Progenitor cell of endocrine pancreas (in vitro differentiated cells): ENCODE measurements around the gene UFSP2. TPM values are rescaled to one million over a fixed set of nuclear protein-coding genes. Genes with fewer than 3 reads are reported as not detected.

Source experiments
- DNase-seq: peaks from one replicate; pipeline ENCODE4 v3.0.0; 2021; ENCODE audit warnings: low spot score; ENCODE audit not compliant: unreplicated experiment
- H3K27ac Mint-ChIP-seq: 2 replicates; pipeline ENCODE4 v1.8.0; 2021; ENCODE audit warnings: mild to moderate bottlenecking, moderate library complexity, mixed read lengths
- H3K27me3 Mint-ChIP-seq: 2 replicates; pipeline ENCODE4 v1.8.0; 2021; ENCODE audit warnings: mixed read lengths
- H3K36me3 Mint-ChIP-seq: 2 replicates; pipeline ENCODE4 v1.8.0; 2022; ENCODE audit warnings: mixed read lengths; ENCODE audit not compliant: insufficient read depth
- H3K4me1 Mint-ChIP-seq: 2 replicates; pipeline ENCODE4 v1.8.0; 2021; ENCODE audit warnings: low read depth, mixed read lengths
- H3K4me3 Mint-ChIP-seq: 2 replicates; pipeline ENCODE4 v1.8.0; 2021; ENCODE audit warnings: low read depth, mild to moderate bottlenecking, moderate library complexity, mixed read lengths
- H3K9me3 Mint-ChIP-seq: 2 replicates; pipeline ENCODE4 v1.8.0; 2021; ENCODE audit warnings: low read depth, mixed read lengths
- CTCF ChIP-seq: fragments of 200-600 bp; sonication (generic); IDR thresholded peaks from one replicate; pipeline ENCODE4 v1.5.0; 2021; ENCODE audit warnings: antibody characterized with exemption, mild to moderate bottlenecking; ENCODE audit not compliant: unreplicated experiment
- total RNA-seq: library from RNA; stranded (reverse); gene quantifications from 2 replicates; pipeline ENCODE4 v1.2.1, GENCODE V29; 2021

The UFSP2 gene
- total RNA-seq, 1 donor from 2014 or later, result 32.3 TPM

DNA sequence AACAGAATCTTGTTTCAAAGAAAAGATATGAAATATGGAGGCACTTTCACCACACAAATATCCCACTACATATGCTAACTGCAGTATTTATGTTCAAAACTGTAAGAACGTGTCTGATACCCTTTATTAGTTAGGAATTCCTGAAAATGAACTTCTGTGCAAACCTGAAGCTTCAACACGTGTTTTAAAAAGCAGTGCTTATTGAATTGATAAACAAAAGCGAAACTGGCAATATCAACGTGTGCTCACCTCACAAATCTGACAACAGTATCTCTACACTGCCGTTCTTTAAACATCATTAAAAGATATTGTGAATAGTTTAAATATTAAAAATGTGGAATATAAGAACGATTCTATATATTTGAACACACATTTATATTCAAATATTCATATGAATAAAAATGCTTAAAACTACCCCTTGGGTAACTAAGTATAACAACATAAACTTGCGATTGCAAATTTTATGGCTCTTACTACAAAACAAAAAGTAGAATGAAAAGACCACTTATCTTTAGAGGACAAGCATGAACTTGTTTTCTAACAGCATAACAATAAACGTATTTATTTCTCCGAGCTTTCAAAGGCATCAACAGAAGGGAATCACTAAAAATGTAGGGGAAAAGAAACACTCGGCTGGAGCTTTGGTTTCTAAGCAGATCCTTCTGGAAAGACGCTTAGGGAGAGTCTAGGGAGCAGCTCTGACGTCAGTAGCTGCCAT lies 30.4 kb downstream of the UFSP2 start, which contains the start of gene LRP2BP:
Gene LRP2BP, minus strand, starts transcription at position 687 of the 718 bp plus-strand sequence. CDS start 17,738 bp downstream, outside the sequence.
- H3K27me3 Mint-ChIP-seq, result peaks cover 14% of the 10 kb centered on the region
- peak within 1 kb of the TSS; percentile 98 for H3K27ac Mint-ChIP-seq
- no peaks in the 10 kb centered on the region for H3K9me3 Mint-ChIP-seq
- peaks cover 10% of the 10 kb centered on the region for H3K4me1 Mint-ChIP-seq
- H3K4me3 Mint-ChIP-seq, result peak within 1 kb of the TSS; percentile 83
- no peak for DNase-seq
- peaks cover 8% of the 10 kb centered on the region for H3K36me3 Mint-ChIP-seq
- TF ChIP-seq CTCF, result no peak

- Mint-ChIP-seq H3K4me3 (peak overlapping the region; percentile 1), H3K9me3 (no peaks in the 10 kb centered on the region), H3K36me3 (peaks cover 3% of the 10 kb centered on the region), H3K4me1 (peaks cover 10% of the 10 kb centered on the region), H3K27me3 (peaks cover 14% of the 10 kb centered on the region), H3K27ac (no peak overlapping the region)
- no peak for TF ChIP-seq CTCF
- DNase-seq, result no peak
Measured at GRCh38 chr4:185394568-185395237, 31.1 kb downstream of the UFSP2 start.

GRCh38 chr4:185392156-185392555 lies 33.6 kb downstream of the UFSP2 start:
- Mint-ChIP-seq H3K27me3 (peaks cover 14% of the 10 kb centered on the region), H3K27ac (no peak overlapping the region), H3K4me1 (peaks cover 5% of the 10 kb centered on the region), H3K9me3 (no peaks in the 10 kb centered on the region), H3K36me3 (no peaks in the 10 kb centered on the region), H3K4me3 (no peak overlapping the region)
- no peak for TF ChIP-seq CTCF
- no peak for DNase-seq

DNA sequence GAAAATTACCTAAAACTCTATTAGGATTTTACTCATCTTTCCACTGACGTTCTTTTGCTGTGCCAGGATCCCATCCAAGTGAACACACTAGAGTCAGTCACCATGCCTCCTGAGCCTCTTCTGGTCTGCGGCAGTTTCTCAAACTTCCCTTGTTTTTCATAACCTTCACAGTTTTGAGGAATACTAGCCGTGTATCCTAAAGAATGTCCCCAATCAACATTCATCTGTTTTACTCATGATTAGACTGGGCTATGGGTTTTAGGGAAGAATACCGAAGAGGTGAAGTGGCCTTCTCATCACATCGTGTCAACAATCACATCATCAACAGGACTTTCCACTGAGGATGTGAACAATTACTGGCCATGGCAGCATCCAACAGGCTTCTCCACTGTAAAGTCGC lies 34.8 kb downstream of the UFSP2 start:
- Mint-ChIP-seq H3K27ac (no peak overlapping the region), H3K27me3 (peaks cover 14% of the 10 kb centered on the region), H3K36me3 (no peaks in the 10 kb centered on the region), H3K4me1 (peaks cover 2% of the 10 kb centered on the region), H3K9me3 (no peaks in the 10 kb centered on the region), H3K4me3 (no peak overlapping the region)
- no peak for DNase-seq
- no peak for TF ChIP-seq CTCF

DNA sequence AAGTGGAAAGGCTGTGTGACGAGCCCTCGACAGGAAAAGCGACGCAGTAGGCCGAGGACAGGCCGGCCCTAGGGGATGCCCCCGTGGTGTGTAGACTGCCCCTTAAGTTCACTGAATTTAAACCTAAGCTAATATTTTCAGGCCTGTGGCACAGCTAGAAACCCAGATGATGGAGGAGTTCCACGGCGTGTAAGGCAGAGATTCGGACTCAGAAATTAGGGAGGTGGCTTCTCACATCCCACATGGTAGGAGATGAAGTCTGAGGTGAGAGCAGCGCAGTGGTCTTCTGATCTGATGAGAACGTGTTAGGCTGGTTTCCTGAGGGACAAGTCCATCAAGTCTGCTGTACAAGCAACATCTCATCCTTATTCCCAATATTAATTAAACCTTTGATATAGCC lies 37.8 kb downstream of the UFSP2 start:
- Mint-ChIP-seq H3K4me1 (no peaks in the 10 kb centered on the region), H3K4me3 (no peak overlapping the region), H3K9me3 (no peaks in the 10 kb centered on the region), H3K27ac (no peak overlapping the region), H3K27me3 (no peaks in the 10 kb centered on the region), H3K36me3 (no peaks in the 10 kb centered on the region)
- TF ChIP-seq CTCF, result no peak
- DNase-seq, result no peak
